ENCODE measurements around the gene PSKH1. TPM values are rescaled to one million over a fixed set of nuclear protein-coding genes. Genes with fewer than 3 reads are reported as not detected.

PSKH1 gene
- total and polyA plus RNA-seq, 9 of the 15 experiments (the other 6 are each of a cell fraction or from before 2014, with no cell fraction given) = 0.96 to 20.9 (median 9.4) TPM

DNA sequence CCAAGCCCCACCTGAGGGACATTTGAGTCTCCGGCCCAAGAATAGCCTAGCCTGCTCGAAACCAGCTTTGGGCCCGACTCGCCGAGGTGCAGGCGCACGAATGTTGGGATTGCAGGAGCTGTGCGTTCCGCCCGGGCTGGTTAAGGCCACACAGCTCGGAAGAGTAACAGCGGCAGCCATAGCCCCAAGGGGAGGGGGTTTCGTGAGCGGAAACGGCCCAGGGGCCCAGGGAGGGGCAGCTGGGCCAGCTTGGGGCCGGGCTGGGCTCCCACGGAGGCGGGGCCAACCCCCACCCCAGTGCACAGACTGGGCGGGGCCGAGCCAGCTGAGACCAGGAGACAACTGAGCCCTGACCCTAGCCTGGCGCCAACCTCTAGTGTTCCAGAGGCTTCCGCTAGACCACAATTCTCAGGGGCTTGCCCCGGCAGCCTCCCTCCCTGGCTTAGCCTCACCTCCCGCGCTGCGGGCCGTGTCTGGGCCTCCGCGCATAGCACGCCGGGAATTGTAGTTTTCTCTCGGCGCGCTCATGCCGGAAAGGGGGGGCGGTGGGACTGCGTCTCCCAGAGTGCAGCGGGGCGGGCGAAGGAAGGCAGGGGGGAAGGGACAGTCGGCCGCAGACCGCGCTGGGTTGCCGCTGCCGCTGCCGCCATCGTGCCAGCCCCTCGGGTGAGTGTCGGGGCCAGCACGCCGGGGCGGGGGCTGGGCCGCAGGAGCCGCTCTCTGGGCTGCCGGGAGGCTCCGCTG is 46.6 kb upstream of the PSKH1 start, which contains the start of gene NUTF2 (continued):
- TF ChIP-seq, protein P1, sequence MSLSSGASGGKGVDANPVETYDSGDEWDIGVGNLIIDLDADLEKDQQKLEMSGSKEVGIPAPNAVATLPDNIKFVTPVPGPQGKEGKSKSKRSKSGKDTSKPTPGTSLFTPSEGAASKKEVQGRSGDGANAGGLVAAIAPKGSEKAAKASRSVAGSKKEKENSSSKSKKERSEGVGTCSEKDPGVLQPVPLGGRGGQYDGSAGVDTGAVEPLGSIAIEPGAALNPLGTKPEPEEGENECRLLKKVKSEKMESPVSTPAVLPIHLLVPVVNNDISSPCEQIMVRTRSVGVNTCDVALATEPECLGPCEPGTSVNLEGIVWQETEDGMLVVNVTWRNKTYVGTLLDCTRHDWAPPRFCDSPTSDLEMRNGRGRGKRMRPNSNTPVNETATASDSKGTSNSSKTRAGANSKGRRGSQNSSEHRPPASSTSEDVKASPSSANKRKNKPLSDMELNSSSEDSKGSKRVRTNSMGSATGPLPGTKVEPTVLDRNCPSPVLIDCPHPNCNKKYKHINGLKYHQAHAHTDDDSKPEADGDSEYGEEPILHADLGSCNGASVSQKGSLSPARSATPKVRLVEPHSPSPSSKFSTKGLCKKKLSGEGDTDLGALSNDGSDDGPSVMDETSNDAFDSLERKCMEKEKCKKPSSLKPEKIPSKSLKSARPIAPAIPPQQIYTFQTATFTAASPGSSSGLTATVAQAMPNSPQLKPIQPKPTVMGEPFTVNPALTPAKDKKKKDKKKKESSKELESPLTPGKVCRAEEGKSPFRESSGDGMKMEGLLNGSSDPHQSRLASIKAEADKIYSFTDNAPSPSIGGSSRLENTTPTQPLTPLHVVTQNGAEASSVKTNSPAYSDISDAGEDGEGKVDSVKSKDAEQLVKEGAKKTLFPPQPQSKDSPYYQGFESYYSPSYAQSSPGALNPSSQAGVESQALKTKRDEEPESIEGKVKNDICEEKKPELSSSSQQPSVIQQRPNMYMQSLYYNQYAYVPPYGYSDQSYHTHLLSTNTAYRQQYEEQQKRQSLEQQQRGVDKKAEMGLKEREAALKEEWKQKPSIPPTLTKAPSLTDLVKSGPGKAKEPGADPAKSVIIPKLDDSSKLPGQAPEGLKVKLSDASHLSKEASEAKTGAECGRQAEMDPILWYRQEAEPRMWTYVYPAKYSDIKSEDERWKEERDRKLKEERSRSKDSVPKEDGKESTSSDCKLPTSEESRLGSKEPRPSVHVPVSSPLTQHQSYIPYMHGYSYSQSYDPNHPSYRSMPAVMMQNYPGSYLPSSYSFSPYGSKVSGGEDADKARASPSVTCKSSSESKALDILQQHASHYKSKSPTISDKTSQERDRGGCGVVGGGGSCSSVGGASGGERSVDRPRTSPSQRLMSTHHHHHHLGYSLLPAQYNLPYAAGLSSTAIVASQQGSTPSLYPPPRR (CRISPR knock-in tag; IDR thresholded peaks at IDR 0.05; ENCODE audit: borderline replicate concordance) = no peak; the same call in 1 of the 2 replicates
- TF ChIP-seq, protein P2, sequence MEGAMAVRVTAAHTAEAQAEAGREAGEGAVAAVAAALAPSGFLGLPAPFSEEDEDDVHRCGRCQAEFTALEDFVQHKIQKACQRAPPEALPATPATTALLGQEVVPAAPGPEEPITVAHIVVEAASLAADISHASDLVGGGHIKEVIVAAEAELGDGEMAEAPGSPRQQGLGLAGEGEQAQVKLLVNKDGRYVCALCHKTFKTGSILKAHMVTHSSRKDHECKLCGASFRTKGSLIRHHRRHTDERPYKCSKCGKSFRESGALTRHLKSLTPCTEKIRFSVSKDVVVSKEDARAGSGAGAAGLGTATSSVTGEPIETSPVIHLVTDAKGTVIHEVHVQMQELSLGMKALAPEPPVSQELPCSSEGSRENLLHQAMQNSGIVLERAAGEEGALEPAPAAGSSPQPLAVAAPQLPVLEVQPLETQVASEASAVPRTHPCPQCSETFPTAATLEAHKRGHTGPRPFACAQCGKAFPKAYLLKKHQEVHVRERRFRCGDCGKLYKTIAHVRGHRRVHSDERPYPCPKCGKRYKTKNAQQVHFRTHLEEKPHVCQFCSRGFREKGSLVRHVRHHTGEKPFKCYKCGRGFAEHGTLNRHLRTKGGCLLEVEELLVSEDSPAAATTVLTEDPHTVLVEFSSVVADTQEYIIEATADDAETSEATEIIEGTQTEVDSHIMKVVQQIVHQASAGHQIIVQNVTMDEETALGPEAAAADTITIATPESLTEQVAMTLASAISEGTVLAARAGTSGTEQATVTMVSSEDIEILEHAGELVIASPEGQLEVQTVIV (CRISPR knock-in tag; IDR thresholded peaks at IDR 0.05; ENCODE audit: borderline replicate concordance) = no peak
- TF ChIP-seq, protein P3, sequence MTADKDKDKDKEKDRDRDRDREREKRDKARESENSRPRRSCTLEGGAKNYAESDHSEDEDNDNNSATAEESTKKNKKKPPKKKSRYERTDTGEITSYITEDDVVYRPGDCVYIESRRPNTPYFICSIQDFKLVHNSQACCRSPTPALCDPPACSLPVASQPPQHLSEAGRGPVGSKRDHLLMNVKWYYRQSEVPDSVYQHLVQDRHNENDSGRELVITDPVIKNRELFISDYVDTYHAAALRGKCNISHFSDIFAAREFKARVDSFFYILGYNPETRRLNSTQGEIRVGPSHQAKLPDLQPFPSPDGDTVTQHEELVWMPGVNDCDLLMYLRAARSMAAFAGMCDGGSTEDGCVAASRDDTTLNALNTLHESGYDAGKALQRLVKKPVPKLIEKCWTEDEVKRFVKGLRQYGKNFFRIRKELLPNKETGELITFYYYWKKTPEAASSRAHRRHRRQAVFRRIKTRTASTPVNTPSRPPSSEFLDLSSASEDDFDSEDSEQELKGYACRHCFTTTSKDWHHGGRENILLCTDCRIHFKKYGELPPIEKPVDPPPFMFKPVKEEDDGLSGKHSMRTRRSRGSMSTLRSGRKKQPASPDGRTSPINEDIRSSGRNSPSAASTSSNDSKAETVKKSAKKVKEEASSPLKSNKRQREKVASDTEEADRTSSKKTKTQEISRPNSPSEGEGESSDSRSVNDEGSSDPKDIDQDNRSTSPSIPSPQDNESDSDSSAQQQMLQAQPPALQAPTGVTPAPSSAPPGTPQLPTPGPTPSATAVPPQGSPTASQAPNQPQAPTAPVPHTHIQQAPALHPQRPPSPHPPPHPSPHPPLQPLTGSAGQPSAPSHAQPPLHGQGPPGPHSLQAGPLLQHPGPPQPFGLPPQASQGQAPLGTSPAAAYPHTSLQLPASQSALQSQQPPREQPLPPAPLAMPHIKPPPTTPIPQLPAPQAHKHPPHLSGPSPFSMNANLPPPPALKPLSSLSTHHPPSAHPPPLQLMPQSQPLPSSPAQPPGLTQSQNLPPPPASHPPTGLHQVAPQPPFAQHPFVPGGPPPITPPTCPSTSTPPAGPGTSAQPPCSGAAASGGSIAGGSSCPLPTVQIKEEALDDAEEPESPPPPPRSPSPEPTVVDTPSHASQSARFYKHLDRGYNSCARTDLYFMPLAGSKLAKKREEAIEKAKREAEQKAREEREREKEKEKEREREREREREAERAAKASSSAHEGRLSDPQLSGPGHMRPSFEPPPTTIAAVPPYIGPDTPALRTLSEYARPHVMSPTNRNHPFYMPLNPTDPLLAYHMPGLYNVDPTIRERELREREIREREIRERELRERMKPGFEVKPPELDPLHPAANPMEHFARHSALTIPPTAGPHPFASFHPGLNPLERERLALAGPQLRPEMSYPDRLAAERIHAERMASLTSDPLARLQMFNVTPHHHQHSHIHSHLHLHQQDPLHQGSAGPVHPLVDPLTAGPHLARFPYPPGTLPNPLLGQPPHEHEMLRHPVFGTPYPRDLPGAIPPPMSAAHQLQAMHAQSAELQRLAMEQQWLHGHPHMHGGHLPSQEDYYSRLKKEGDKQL (CRISPR knock-in tag; IDR thresholded peaks at IDR 0.05; ENCODE audit: borderline replicate concordance) = no peak
- no peak for TF ChIP-seq BRCA1 (IDR thresholded peaks at IDR 0.05)
- no peak for TF ChIP-seq BRCA1 (CRISPR knock-in tag; IDR thresholded peaks at IDR 0.05)
- TF ChIP-seq HDAC2 (IDR thresholded peaks at IDR 0.05) = 0 out of 2 replicates have a peak, but pooled peaks have one; percentile 42
- TF ChIP-seq, protein P4, sequence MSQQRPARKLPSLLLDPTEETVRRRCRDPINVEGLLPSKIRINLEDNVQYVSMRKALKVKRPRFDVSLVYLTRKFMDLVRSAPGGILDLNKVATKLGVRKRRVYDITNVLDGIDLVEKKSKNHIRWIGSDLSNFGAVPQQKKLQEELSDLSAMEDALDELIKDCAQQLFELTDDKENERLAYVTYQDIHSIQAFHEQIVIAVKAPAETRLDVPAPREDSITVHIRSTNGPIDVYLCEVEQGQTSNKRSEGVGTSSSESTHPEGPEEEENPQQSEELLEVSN (IDR thresholded peaks at IDR 0.05; ENCODE audit: borderline replicate concordance in 1 of 2, extremely low read depth in 1 of 2, insufficient read depth in 1 of 2, insufficient read length in 1 of 2, low read depth in 1 of 2, low read length in 1 of 2, poor library complexity in 1 of 2, severe bottlenecking in 1 of 2) = peak in 1 of 2 experiments; percentile 64
- no peak; the same call in 1 of the 2 replicates for TF ChIP-seq LCOR (CRISPR knock-in tag; IDR thresholded peaks at IDR 0.05)
- no peak for TF ChIP-seq SIN3B (IDR thresholded peaks at IDR 0.05; ENCODE audit: low read depth)
- peak; percentile 49; the same call in 1 of the 2 replicates for TF ChIP-seq NBN (IDR thresholded peaks at IDR 0.05; ENCODE audit: low read depth)
